GM19193 (cell line): ENCODE results near the gene TIE1.
A peak's percentile ranks its signal among the peaks of the same experiment; 100 is the strongest.

Experiments
- POLR2A ChIP-seq: IDR thresholded peaks from 4 replicates; pipeline ENCODE4 v1.6.1; 2011; ENCODE audit not compliant: insufficient read depth, insufficient read length; ENCODE audit errors: extremely low read depth

The TIE1 gene

DNA sequence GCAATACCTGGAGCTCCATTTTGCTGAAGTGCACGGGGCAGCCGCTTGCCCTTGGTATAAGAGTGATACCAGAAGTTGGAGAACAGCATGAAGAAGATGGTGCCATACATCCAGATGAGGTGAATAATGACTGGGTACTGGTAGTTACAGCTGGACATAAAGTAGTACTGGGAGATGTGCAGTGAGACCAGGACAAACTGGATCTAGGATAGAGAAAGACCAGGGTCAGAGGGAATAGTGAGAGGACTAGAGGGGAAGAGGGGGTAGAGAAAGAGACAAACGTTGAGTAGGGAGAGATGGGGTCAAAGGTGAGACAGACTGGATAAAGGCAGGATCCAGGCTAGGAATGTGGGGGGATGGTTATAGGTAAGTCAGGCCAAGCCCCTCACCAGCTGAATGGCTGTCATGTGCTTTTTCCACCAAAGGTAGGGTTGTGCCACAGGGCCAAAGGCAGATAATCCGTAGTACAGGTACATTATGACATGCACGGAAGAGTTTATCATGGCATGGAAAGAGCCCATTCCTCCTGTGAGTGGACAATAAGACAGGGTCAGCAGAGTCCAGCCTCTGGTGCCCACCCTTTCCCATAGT, 63.2 kb downstream of the TIE1 start:
- TF ChIP-seq POLR2A, result no peak

GRCh38 chr1:43365678-43366077, 64.9 kb downstream of the TIE1 start:
- TF ChIP-seq POLR2A, result no peak

- TF ChIP-seq POLR2A, result no peak
These were observed 65.4 kb downstream of the TIE1 start for GRCh38 chr1:43366179-43366578.

DNA sequence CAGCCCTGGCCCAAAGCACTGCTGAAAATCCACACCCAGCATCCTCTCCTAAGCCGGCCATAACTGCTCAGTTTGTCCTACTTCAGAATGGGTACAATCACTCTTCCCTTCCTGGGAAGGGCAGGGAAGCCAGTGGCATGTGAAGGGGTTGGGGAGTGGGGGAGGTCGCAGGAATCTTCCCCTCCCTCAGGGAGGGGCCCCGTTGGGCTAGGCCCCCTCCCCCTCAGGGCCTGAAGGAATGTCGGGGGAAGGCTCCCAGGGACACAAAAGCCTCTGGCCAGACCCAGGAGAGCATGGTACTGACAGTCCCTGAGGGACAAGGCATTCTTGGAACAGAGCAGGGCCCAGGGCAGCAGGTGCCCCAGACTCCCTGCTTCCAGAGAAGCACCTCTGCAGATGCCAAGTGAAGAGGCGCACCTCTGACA, 65.8 kb downstream of the TIE1 start:
- no peak for TF ChIP-seq POLR2A

DNA sequence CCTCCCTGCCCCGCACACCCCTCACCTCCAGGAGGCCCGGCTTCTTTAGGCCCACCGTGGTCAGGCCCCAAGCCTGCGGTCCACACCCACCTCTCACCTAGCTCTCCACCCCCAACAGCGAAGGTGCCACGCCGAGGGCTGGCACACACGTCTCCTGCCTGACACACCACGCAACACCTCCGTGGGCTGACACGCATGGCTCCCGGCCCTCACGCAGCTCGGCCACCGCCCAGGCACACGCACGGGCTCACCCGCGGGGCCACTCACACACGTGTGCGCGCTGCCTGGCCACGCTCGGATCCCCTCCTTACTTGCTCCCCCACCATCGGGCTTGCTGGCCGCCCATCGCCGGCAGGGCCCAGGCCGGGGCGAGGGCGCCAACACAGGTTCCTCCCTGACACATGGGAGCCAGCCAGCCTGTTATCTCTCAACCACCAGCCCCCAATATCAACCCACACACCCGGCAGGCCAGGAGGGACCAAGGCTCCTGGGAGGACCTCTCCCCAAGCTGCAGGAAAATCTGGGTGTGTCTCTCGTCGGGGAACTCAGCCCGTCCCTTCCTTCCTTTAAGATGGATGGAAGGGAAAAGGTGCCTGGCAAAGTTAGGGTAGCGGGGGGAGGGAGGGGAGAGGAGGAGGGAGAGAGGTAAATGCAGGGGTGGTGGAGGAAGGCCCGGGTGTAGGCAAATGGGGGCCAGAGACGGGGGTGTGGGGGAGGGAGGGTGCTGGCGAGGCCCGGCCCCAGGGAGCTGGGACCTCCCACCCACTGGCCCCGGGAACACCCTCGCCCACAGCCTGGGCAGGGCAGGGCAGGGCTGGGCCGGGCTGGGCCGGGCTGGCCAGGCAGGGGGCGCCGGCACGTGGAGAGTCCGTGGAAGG, 66.5 kb downstream of the TIE1 start:
- peak; percentile 33 for TF ChIP-seq POLR2A

- TF ChIP-seq POLR2A, result peak; percentile 90
These were observed 67.3 kb downstream of the TIE1 start, which contains the start of gene ELOVL1 for GRCh38 chr1:43367904-43368645. TSS of gene ELOVL1 (minus strand) at chr1:43368011. CDS start at chr1:43365609, 2,402 bp downstream.

- no peak for TF ChIP-seq POLR2A
These were observed 67.9 kb downstream of the TIE1 start for GRCh38 chr1:43368646-43369020.

DNA sequence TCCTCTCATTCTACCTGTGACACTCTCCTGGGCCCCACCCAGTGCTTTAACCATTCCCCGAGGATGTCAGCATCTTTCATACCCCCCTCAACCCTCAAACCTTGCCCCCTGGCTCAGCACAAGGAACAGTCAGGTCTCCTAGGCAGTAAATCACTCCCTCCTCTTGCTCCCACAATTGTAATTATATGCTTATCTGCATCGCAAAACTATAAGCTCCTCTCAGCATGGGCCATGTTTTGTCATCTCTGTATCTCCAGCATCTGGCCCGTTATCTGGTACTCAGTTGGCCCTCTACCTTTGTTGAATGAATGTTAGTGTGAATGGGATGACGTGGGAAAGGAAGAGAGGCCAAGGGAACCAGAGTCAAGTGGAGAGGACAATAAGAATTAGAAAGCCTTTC, 69.8 kb downstream of the TIE1 start:
- no peak for TF ChIP-seq POLR2A

GRCh38 chr1:43372172-43372571, 71.4 kb downstream of the TIE1 start:
- no peak for TF ChIP-seq POLR2A
